HTR-8/SVneo (cell line): ENCODE measurements around the gene ARRDC3.
"Not testable (repeated sequence)": the region's sequence is repeated elsewhere in the genome, so short reads cannot be mapped to it uniquely, and the experiment has no call there.

ENCODE experiments used
- DNase-seq: peaks from one replicate; pipeline ENCODE4 v3.0.0; 2011; ENCODE audit warnings: low spot score, mixed read lengths; ENCODE audit not compliant: insufficient read length
- FAIRE-seq: peaks from 2 replicates; lab custom pipeline; 2011; peaks lifted over from hg19 to GRCh38; lab: Jason Lieb, UNC

ARRDC3 gene

DNA sequence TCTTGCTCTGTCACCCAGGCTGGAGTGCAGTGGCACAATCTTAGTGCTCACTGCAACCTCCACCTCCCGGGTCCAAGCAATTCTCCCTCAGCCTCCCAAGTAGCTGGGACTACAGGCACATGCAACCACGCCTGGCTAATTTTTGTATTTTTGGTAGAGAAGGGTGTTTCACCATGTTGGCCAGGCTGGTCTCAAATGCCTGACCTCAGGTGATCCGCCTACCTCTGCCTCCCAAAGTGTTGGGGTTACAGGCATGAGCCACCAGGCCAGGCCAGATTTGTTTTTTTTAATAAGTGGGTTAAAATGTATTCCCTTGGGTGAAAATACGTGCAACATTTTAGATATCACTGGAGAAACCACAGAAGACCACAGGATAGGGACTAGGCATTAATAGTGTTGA is 60.1 kb downstream of the ARRDC3 start:
- not testable (repeated sequence) for DNase-seq, FAIRE-seq

DNA sequence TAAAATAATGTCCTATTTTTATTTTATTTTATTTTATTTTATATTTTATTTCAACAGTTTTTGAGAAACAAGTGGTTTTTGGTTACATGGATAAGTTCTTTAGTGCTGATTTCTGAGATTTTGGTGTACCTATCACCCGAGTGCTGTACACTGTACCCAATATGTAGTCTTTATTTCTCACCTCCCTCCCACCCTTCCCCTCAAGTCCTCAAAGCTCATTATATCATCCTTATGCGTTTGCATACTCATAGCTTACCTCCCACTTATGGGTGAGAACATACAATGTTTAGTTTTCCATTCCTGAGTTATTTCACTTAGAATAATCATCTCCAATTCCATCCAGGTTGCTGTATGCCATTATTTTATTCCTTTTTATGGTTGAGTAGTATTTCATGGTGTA is 63.5 kb downstream of the ARRDC3 start:
- FAIRE-seq: no peak

DNA sequence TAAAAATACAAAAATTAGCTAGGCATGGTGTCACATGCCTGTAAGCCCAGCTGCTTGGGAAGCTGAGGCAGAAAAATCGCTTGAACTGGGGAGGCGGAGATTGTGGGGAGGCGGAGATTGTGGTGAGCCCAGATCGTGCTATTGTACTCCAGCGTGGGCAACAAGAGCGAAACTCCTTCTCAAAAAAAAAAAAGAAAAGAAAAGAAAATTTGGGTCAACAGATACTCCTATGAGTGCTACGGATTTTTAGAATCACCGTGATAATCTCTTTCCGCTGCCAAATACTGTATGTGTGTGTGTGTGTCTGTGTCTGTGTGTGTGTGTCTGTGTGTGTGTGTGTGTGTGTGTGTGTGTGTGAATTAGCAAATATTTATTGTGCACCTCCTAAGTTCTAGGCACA is 64.4 kb downstream of the ARRDC3 start:
- FAIRE-seq (no peak), DNase-seq (no peak)

More for the DNA sequence above, 63.5 kb downstream of the ARRDC3 start:
- DNase-seq: no peak
